H1 (cell line): ENCODE data around the gene OR1J4. TPM values are rescaled to one million over a fixed set of nuclear protein-coding genes. Genes with fewer than 3 reads are reported as not detected.

Source experiments
- BRCA1 ChIP-seq: IDR thresholded peaks from 2 replicates; pipeline ENCODE4 v1.6.1; 2012; ENCODE audit warnings: low read depth, low read length, improper control_type of control experiment
- CBX5 ChIP-seq: fragments of 300-800, 300-1000 bp; sonication (generic); IDR thresholded peaks from 2 replicates; pipeline ENCODE4 v1.7.1; 2016; ENCODE audit warnings: antibody characterized with exemption, low read length, low read depth
- CBX8 ChIP-seq: fragments of 300-800, 300-1000 bp; sonication (generic); IDR thresholded peaks from 2 replicates; pipeline ENCODE4 v1.7.1; 2016; ENCODE audit warnings: low read depth, low read length, borderline replicate concordance
- CEBPB ChIP-seq: IDR thresholded peaks from 2 replicates; pipeline ENCODE4 v1.6.1; 2012; ENCODE audit warnings: low read depth, low read length
- CHD7 ChIP-seq: fragments of 300-600 bp; sonication (generic); IDR thresholded peaks from 2 replicates; pipeline ENCODE4 v1.7.1; 2012; ENCODE audit warnings: low read length, moderate library complexity, mild to moderate bottlenecking, inconsistent platforms; ENCODE audit not compliant: insufficient replicate concordance
- EZH2 ChIP-seq: fragments of 200-600 bp; sonication (generic); IDR thresholded peaks from 2 replicates; pipeline ENCODE4 v1.7.1; 2012; ENCODE audit warnings: low read depth, mild to moderate bottlenecking, moderate library complexity, low read length, inconsistent platforms; ENCODE audit not compliant: severe bottlenecking
- KDM4A ChIP-seq: IDR thresholded peaks from one replicate; pipeline ENCODE4 v1.7.1; 2012; ENCODE audit warnings: low read depth, mild to moderate bottlenecking, moderate library complexity, low read length, inconsistent platforms; ENCODE audit not compliant: severe bottlenecking
- KDM5A ChIP-seq: fragments of 200-600 bp; IDR thresholded peaks from 2 replicates; pipeline ENCODE4 v1.7.1; 2012; ENCODE audit warnings: mild to moderate bottlenecking, low read length, inconsistent platforms, mixed read lengths
- RNF2 ChIP-seq: fragments of 200-900, 300-1000 bp; sonication (generic); IDR thresholded peaks from 2 replicates; pipeline ENCODE4 v1.7.1; 2016; ENCODE audit warnings: borderline replicate concordance, low read depth, mild to moderate bottlenecking, antibody characterized with exemption, low read length; ENCODE audit not compliant: poor library complexity, severe bottlenecking; ENCODE audit errors: missing control alignments
- SAP30 ChIP-seq: fragments of 300-600 bp; sonication (generic); IDR thresholded peaks from 2 replicates; pipeline ENCODE4 v1.7.1; 2012; ENCODE audit warnings: low read length, moderate library complexity, mild to moderate bottlenecking, inconsistent platforms; ENCODE audit not compliant: insufficient read depth, insufficient replicate concordance
- SP2 ChIP-seq: IDR thresholded peaks from 2 replicates; pipeline ENCODE4 v1.6.1; 2012; ENCODE audit warnings: mild to moderate bottlenecking, low read length, inconsistent platforms
- TCF12 ChIP-seq: IDR thresholded peaks from 2 replicates; pipeline ENCODE4 v1.6.1; 2011; ENCODE audit warnings: low read depth, mild to moderate bottlenecking, low read length
- polyA plus RNA-seq, 7 experiments: library from polyadenylated mRNA; depleted of rRNA in 3 of 7; stranded (reverse) in 5 of 7; unstranded in 2 of 7; fragments of >200 nt in 5 of 7; fragments of 200-250 nt in 2 of 7; gene quantifications; 1 replicate in 5 of 7; 2 replicates in 1 of 7; 4 replicates in 1 of 7; pipeline versions ENCODE4 v1.2.1 to v1.2.3, GENCODE V29; 2011 to 2013; ENCODE audit warnings: missing spikeins in 2 of 7, mixed read lengths in 2 of 7
- total RNA-seq: library from RNA; stranded (reverse); fragmentation: NEBNext Ultra II Directional; extraction: Animal tissue kit (Norgen Biotek cat#: 25700); gene quantifications from 2 replicates; pipeline ENCODE4 v1.2.1, GENCODE V29; 2021

OR1J4 gene
- total and polyA plus RNA-seq, 2 of the 8 experiments (the other 6 are each of a cell fraction or from before 2014, with no cell fraction given), result not detected

GRCh38 chr9:122567901-122568300 lies 49.0 kb downstream of the OR1J4 start (continued):
- no peak for TF ChIP-seq CHD7
- TF ChIP-seq SP2, result no peak
- no peak for TF ChIP-seq CEBPB
- TF ChIP-seq TCF12, result no peak
- TF ChIP-seq BRCA1, result no peak
- TF ChIP-seq KDM5A, result no peak
- no peak for TF ChIP-seq SAP30
- TF ChIP-seq RNF2, result no peak
- TF ChIP-seq CBX5, result no peak
- TF ChIP-seq EZH2, result no peak
- TF ChIP-seq KDM4A, result no peak
- no peak for TF ChIP-seq CBX8
